GM18867 (cell line): Measurements from ENCODE around the gene EXOC6B.
"Not testable (repeated sequence)": the region's sequence is repeated elsewhere in the genome, so short reads cannot be mapped to it uniquely, and the experiment has no call there.

ENCODE experiments used
- ATAC-seq: cut with Tn5 transposase; IDR thresholded peaks from one replicate; pipeline ENCODE4 v1.9.1; 2021; ENCODE audit warnings: mild to moderate bottlenecking, moderate library complexity; ENCODE audit not compliant: unreplicated experiment

Gene EXOC6B

DNA sequence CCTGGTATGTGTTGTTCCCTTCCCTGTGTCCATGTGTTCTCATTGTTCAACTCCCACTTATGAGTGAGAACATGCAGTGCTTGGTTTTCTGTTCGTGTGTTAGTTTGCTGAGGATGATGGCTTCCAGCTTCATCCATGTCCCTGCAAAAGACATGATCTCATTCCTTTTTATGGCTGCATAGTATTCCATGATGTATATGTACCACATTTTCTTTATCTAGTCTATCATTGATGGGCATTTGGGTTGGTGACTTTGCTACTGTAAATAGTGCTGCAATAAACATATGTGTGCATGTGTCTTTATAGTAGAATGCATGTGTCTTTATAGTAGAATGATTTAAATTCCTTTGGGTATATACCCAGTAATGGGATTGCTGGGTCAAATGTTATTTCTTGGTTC lies 341.2 kb downstream of the EXOC6B start:
- not testable (repeated sequence) for ATAC-seq

GRCh38 chr2:72483346-72483745 lies 342.5 kb downstream of the EXOC6B start:
- ATAC-seq = no peak

GRCh38 chr2:72475246-72475645 lies 350.6 kb downstream of the EXOC6B start:
- ATAC-seq = no peak

- ATAC-seq = no peak
Measured at GRCh38 chr2:72457801-72458516, 367.9 kb downstream of the EXOC6B start.

GRCh38 chr2:72454189-72454588 lies 371.6 kb downstream of the EXOC6B start:
- no peak for ATAC-seq

DNA sequence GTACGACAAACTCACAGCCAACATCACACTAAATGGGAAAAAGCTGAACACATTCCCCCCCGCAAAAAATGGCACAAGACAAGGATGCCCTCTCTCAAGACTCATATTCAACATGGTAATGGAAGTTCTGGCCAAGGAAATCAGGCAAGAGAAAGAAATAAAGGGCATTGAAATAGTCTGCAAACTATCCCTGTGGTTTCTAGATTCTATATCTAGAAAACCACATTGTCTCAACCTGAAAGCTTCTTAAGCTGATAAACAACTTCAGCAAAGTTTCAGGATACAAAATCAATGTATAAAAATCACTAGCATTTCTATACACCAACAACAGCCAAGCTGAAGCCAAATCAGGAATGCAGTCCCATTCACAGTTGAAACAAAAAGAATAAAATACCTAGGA lies 383.6 kb downstream of the EXOC6B start:
- no peak for ATAC-seq

GRCh38 chr2:72439892-72440291 lies 385.9 kb downstream of the EXOC6B start:
- no peak for ATAC-seq

- ATAC-seq = no peak
Measured at GRCh38 chr2:72438364-72438763, 387.5 kb downstream of the EXOC6B start.

GRCh38 chr2:72431737-72432136 lies 394.1 kb downstream of the EXOC6B start:
- no peak for ATAC-seq

DNA sequence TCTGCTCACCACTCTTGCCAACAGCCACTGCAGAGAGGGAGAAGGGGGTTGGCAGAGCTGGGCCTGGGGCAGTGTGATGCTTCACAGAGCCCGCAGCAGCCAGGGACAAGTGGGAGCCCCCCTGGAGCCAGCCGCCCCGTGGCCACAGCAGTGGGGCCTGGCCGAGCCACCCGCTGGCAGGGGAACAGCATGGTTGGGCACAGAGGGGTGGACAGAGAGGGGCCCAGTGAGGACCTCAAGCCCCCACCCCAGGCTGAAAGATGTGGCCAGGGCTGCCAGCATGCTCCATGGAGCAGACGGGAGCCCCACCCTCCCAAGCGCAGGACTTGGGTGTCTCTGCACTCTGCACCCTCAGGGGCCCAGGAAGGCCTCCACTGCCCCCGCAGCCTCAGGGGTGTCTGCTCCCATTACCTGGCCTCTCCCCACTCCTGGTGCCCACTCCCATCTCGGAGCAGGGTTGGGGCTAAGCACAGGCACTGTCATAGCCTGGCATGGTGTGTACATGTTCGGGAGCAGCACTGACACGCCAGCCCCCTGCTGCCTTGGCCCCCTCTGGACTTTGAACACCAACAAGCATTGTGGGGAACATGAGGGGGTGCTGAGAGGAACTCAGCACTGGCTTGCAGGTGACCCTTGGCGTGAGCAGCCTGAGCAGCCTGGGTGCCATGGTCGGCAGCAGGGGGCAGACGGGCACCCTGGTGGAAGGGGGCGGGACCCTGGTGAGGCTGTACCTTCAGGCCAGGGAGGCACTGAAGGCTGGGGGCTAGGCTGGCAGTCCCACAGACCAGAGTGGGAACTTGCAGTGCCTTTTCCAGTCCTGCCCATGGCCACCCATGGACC lies 398.6 kb downstream of the EXOC6B start:
- no peak for ATAC-seq

DNA sequence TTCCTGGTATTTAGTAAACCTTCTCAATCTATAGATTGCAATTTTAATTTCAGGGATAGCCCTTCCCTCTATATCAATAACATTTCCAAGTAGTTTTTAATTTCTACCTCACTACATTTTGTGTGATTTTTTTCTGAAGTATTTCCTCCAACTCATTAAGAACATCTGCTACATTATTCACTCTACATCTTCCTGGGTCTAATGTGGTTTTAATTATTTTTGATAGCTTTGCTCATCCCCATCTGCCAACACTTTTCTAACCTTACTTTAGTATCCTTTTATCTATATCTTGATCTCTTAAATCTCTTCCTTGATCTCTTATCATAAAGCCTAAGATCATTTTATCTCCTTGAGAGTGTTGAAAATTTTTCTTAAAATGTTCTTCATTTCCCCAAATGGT lies 399.8 kb downstream of the EXOC6B start:
- ATAC-seq = no peak

DNA sequence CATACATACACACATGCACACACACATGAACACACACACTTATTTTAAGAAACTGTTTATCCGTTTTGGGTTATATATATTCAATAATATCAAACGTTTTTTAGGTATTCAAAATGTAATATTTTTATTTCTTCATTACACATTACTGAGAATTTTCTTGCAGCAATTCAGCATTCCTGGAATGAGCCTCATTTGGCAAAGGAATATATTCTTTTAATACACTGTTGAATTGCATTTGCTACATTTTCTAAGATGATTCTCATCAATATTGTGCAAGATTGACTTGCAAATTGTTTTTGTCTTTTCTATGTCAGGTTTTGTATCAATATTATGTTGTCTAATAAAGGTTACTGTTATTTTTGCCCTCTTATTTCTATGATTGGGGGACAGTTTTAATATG lies 402.1 kb downstream of the EXOC6B start:
- ATAC-seq = no peak

GRCh38 chr2:72421771-72422379 lies 404.0 kb downstream of the EXOC6B start:
- ATAC-seq = not testable (repeated sequence)

DNA sequence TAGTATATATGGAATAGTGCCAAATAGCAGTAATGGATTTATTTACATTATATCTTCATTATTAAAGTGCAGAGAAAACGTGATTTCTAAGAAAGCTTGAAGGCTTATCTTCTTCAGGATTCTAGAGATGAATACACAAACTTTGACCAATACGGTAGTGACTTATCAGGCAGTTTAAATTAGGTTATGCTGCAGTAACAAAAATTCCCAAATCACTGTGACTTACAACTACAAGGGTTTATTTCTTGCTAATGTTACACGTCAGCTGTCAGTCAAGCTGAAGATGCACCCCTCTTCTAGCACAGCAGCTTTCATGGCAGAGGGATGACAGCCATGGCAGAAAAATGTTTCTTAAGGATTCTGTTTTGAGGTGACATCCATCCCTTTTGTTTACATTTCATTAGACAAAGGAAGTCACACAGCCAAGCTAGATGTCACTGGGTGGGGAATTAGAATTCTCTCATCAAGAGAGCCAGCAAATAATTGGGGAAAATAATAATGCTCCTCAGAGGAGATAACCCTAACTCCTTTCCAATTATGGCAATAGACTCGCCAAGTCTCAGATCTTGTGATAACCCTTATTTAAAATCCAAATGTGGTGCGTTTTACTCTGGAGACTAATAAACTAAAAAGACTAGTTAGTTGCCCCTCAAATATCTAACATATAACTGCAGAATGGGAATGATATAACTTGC lies 409.9 kb downstream of the EXOC6B start:
- no peak for ATAC-seq

DNA sequence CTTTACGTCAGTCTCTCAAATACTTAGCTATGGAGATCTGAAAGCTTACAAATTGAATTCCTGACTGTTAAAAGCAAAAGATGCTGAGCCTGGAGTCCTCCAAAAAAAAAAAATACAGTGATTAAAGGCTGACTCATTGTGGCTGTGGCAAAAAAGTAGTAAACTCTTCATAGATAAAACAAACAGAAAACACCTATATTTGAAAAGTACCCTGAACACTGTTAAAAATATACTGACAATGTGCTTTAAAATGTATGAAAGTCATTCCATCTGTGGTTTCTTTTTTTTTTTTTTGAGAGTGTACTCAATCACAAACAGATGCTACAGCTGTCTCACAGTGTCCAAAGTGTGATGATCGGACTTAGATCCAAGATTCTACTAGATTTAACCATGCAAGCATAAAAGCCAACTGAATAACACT lies 410.6 kb downstream of the EXOC6B start:
- no peak for ATAC-seq

DNA sequence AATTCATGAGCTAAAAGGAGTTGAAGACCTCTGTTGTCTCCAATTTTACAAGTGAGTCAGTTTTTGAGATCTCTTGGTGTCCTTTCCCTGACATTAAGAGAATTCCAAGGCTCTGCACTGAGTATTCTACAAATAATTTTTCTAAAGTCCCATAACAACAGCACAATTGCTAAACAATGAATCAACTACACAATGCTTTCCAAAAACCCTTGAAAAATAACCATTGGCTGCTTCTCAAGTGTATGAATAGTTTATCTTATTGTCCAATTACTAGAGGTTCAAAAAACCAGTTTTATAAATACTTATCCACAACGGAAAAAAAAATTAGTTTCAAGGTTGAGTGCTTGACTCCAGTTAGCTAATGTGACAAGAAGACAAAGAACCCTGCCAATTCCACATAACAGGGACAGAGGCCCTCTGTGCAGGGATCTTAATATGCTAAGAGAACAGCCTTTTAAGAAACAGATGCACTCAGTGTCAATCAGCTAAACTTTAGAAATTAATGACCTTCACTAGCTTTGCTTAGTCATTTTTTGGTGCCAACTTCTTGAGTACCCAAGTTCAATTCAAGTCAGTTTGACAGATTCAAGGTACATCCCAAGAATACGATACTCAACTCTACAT lies 411.6 kb downstream of the EXOC6B start:
- ATAC-seq = no peak

DNA sequence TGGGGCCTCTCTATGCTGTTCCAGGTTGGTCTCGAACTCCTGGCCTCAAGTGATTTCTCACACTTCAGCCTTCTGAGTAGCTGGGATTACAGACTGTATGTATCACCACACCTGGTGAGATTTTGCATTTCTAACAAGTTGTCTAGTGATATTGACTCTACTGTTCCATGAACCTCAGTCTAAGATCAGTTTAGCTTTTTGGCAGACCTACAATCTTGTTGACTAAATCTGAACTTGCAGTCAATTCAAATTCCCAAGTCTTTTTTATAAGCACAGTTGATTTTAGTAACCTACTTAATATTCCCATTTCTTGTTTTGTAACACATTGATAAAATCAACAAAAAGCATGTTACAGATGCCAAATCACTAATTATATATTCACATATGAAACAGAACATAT lies 412.1 kb downstream of the EXOC6B start:
- no peak for ATAC-seq

GRCh38 chr2:72412214-72412613 lies 413.6 kb downstream of the EXOC6B start:
- no peak for ATAC-seq

DNA sequence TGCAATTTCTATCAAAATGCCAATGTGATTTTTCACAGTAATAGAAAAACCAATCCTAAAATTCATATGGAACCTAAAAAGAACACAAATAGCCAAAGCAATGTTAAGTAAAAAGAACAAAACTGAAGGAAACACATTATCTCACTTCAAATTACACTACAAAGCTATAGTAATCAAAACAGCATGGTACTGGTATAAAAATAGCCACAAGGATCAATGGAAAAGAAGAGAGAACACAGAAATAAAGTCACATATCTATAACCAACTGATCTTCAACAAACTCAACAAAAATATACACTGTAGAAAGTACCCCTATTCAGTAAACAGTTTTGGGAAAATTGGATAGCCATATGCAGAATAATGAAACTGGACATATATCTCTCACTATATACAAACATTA lies 426.0 kb downstream of the EXOC6B start:
- ATAC-seq = no peak

GRCh38 chr2:72395096-72395495 lies 430.7 kb downstream of the EXOC6B start:
- ATAC-seq = no peak

DNA sequence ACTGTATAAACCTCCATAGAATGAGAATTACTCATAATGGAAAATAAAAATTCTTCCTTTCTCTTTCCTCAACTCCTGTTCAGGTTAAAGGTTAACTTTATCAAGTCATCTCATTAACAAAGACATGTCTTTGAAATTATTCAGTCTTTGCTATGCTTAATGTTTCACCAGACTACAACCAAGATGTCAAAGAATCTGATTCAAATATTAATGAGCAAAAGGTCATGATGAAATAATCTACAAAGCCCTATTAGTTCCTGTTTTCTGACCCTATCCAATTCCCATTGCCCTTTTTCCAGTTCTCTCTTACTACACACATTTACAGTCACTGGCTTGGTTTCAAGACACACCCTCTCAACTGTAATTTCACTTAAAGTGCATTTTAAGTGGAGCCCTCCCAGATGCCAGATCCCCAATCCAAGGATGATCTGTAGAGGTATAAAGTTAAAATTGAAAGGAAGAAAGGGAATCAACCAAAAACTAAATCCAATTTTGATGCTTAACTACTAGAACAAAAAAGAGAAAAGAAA lies 431.2 kb downstream of the EXOC6B start:
- no peak for ATAC-seq
